Uterus (tissue), 2 donors: ENCODE results near the gene USP11.

Experiments
- CTCF ChIP-seq, 4 experiments: fragments of 200-600 bp in 2 of 4; fragments of 450-650 bp in 2 of 4; sonication (generic) in 2 of 4; IDR thresholded peaks; one replicate each; pipeline ENCODE4 v1.5.1; 2016 to 2019; ENCODE audit warnings: antibody characterized with exemption in 4 of 4, mild to moderate bottlenecking in 2 of 4, moderate library complexity in 1 of 4
- POLR2A ChIP-seq, 2 donors: fragments of 450-650 bp; IDR thresholded peaks; one replicate each; pipeline ENCODE4 v1.6.1; 2016; ENCODE audit warnings: antibody characterized with exemption in 2 of 2, mild to moderate bottlenecking in 1 of 2, moderate library complexity in 1 of 2

DNA sequence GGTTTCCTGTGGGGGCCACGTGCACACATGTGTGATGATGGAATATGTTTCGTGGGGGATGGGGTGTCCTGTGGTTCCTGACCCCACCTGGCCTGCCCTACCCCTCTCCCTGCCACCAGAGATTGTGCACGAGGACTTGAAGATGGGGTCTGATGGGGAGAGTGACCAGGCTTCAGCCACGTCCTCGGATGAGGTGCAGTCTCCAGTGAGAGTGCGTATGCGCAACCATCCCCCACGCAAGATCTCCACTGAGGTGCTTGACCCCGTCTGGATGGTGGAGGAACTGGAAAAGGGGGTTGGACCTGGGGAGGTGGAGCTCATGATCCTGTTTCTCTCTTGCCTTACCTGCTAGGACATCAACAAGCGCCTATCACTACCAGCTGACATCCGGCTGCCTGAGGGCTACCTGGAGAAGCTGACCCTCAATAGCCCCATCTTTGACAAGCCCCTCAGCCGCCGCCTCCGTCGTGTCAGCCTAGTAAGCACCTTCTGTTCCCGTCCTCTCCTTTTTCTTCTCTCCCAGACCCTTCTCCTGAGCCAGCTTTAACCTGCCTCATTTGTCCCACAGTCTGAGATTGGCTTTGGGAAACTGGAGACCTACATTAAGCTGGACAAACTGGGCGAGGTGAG, 8.4 kb upstream of the USP11 start:
- TF ChIP-seq CTCF (IDR thresholded peaks at IDR 0.05) (no peak), POLR2A (IDR thresholded peaks at IDR 0.05) (no peak)
